Measurements from ENCODE around the gene CILP. TPM values are rescaled to one million over a fixed set of nuclear protein-coding genes. Genes with fewer than 3 reads are reported as not detected.
"Not testable (repeated sequence)": the region's sequence is repeated elsewhere in the genome, so short reads cannot be mapped to it uniquely, and the experiment has no call there.

CILP gene
- total and polyA plus RNA-seq, 5 donors, result 1.3 to 9.9 (median 3.2) TPM

DNA sequence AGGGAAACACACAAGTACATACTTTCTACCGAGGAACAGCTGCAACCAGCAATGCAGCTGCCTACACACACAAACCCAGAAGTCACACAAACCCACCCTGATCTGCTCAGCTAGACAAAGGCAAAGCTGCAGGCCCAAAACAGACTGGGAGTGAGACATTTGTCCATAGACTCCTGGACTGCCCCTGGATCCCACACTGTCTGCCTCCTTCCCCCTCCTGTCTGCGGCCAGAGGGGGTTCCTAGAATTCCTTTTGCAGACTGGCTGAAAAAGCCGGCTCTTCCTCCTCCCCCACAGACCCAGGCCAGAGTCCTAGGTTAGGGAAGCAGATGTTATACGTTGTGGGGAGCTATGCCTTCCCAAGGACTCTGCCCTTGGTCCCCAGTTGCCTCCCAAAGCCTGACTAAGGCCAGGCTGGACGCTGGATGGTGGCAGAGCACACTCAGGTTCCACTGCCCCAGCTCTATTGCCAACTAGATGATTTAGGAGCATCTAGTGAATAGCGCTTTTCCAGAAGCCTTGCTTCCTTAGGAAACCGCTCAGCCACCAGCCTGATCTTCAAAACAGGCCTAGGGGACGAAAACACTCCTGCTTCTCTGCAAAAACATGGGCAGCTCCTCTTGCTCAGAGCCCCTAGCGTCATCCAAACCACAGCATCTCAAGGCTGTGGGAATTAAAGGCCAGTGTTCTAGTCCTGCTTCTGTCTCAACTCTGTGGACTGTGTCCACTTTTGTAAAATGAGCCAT lies 37.4 kb upstream of the CILP start:
- Histone ChIP-seq H3K4me3 (ENCODE audit: low read length) (no peak overlapping the region), H3K4me1 (ENCODE audit: control insufficient read depth, insufficient read depth, low read length) (peaks cover 14% of the 10 kb centered on the region), H3K9me3 (ENCODE audit: control insufficient read depth, low read length) (no peaks in the 10 kb centered on the region), H3K27ac (ENCODE audit: low read length) (no peak overlapping the region), H3K27me3 (ENCODE audit: control insufficient read depth, insufficient read depth) (no peaks in the 10 kb centered on the region)
- 66% methylated on average over 9 of the region's 9 CpGs for WGBS
- no peak for DNase-seq
- no peak for ATAC-seq
- intact Hi-C loops (cut with DNase I), result no loop called here

DNA sequence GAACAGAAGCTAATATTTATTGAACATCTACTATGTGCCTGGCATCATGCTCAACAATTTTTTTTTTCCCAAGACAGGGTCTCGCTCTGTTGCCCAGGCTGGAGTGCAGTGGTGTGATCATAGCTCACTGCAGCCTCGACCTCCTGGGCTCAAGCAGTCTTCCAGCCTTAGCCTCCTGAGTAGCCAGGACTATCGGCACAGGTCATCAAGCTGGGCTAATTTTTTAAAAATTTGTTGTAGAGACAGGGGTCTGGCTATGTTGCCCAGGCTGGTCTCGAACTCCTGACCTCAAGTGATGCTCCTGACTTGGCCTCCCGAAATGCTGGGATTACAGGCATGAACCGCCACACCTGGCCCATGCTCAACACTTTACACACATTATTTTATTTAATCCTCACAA lies 35.7 kb upstream of the CILP start:
- Histone ChIP-seq H3K4me3 (ENCODE audit: low read length) (no peak overlapping the region), H3K4me1 (ENCODE audit: control insufficient read depth, insufficient read depth, low read length) (peaks cover 14% of the 10 kb centered on the region), H3K9me3 (ENCODE audit: control insufficient read depth, low read length) (no peaks in the 10 kb centered on the region), H3K27ac (ENCODE audit: low read length) (no peak overlapping the region), H3K27me3 (ENCODE audit: control insufficient read depth, insufficient read depth) (no peaks in the 10 kb centered on the region)
- intact Hi-C loops (cut with DNase I), result no loop called here
- ATAC-seq, result no peak
- 95% methylated on average over 6 of the region's 6 CpGs for WGBS
- DNase-seq, result no peak

GRCh38 chr15:65246026-65246714 lies 34.9 kb upstream of the CILP start:
- Histone ChIP-seq H3K9me3 (ENCODE audit: control insufficient read depth, low read length) (no peaks in the 10 kb centered on the region), H3K27ac (ENCODE audit: low read length) (peak overlapping the region; percentile 84), H3K4me1 (ENCODE audit: control insufficient read depth, insufficient read depth, low read length) (peaks cover 14% of the 10 kb centered on the region), H3K4me3 (ENCODE audit: low read length) (no peak overlapping the region), H3K27me3 (ENCODE audit: control insufficient read depth, insufficient read depth) (no peaks in the 10 kb centered on the region)
- ATAC-seq, result peak; percentile 49 to 54
- intact Hi-C loops (cut with DNase I), result no loop called here
- DNase-seq, result peak in 2 of 3 donors; percentile 61 to 62
- 58% methylated on average over 8 of the region's 8 CpGs for WGBS

DNA sequence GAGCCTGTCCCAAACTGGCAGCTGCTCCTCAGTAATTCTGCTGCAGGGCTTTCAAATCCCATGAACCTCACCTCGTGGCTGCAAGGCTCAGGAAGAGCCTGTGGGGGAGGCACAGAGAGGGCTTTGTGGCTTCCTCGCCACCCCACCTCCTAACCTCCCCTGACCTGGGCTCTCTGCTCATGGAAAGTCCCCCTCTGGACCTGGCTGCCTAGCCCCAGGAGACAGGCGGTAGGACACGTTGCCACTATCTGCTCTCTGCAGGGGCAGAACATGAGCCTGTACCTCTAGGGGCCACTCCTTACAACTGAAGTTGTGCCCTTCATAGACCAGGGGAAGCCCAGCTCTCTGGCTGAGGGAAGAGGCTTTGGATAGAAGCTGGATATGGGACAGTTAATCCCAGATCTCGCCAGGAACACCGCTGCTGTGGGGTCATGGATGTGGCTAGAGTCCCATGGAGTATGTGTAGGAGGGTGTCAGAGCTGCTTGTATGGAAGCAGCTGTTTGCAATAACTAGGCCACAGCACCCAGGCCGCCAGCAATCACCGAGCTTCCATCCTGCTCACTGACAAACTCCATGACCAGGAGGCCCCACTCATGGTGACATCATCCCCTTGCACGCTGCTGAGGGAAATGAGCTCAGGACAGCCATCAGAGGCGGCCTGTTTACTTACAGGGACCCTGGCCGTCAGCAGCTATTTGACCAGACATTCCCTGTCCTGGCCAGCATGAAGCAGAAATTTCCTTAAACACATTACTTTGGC lies 34.0 kb upstream of the CILP start:
- H3K27ac ChIP-seq (ENCODE audit: low read length), result peak overlapping the region; percentile 84
- no peaks in the 10 kb centered on the region for H3K27me3 ChIP-seq (ENCODE audit: control insufficient read depth, insufficient read depth)
- peaks cover 14% of the 10 kb centered on the region for H3K4me1 ChIP-seq (ENCODE audit: control insufficient read depth, insufficient read depth, low read length)
- no peak overlapping the region for H3K4me3 ChIP-seq (ENCODE audit: low read length)
- 41% methylated on average over 11 of the region's 11 CpGs for WGBS
- intact Hi-C loops (cut with DNase I), result no loop called here
- ATAC-seq (peak; percentile 92), DNase-seq (peak; percentile 85 to 90 (median 90))
- H3K9me3 ChIP-seq (ENCODE audit: control insufficient read depth, low read length), result no peaks in the 10 kb centered on the region

- intact Hi-C loops (cut with DNase I), result no loop called here
- Histone ChIP-seq H3K4me3 (ENCODE audit: low read length) (no peak overlapping the region), H3K27ac (ENCODE audit: low read length) (peak overlapping the region; percentile 84), H3K9me3 (ENCODE audit: control insufficient read depth, low read length) (no peaks in the 10 kb centered on the region), H3K27me3 (ENCODE audit: control insufficient read depth, insufficient read depth) (no peaks in the 10 kb centered on the region), H3K4me1 (ENCODE audit: control insufficient read depth, insufficient read depth, low read length) (peaks cover 14% of the 10 kb centered on the region)
- ATAC-seq (no peak), DNase-seq (no peak)
Observed at GRCh38 chr15:65244638-65245037, 33.4 kb upstream of the CILP start.

DNA sequence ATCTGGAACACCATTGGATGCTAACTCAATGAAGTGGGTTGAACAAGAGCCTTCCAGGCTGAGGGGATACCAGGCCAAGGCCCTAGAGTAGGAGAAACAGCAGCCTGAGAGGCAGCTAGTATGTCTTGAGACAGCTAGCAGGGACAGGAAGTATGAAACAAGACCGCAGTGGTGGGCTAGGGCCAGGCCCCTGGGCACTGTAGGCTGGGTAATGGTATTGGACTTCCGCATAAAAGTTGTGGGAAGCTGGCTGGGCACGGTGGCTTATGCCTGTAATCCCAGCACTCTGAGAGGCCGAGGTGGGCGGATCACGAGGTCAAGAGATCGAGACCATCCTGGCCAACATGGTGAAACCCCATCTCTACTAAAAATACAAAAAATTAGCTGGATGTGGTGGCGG lies 25.2 kb upstream of the CILP start:
- DNase-seq, result peak in 1 of 3 donors; percentile 59
- not testable (repeated sequence) for H3K27ac ChIP-seq (ENCODE audit: low read length)
- 91% methylated on average over 8 of the region's 8 CpGs for WGBS

DNA sequence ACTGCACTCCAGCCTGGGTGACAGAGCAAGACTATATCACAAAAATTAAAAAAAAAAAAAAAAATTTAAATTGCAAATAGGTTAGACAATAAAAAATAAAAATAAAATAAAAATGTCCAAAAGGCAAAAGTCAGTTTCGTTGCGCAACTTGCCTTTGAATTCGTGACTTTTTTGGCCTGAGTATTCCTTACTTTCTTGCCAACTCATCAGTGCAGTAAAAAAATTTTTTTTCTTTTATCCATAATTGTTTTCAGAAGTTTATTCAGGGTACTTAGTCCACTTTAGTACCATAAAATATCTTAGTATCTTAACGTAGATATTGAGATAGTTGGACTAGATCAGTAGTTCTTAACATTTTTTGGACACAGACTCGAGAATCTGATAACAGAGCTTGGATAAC lies 22.4 kb upstream of the CILP start:
- WGBS, result 63% methylated on average over 5 of the region's 5 CpGs
- no peak for DNase-seq
- no peaks in the 10 kb centered on the region for H3K4me1 ChIP-seq (ENCODE audit: control insufficient read depth, insufficient read depth, low read length)
- no peak for ATAC-seq
- no peak overlapping the region for H3K27ac ChIP-seq (ENCODE audit: low read length)
- intact Hi-C loops (cut with DNase I), result no loop called here
- no peaks in the 10 kb centered on the region for H3K9me3 ChIP-seq (ENCODE audit: control insufficient read depth, low read length)
- H3K27me3 ChIP-seq (ENCODE audit: control insufficient read depth, insufficient read depth), result no peaks in the 10 kb centered on the region
- no peak overlapping the region for H3K4me3 ChIP-seq (ENCODE audit: low read length)

More for the DNA sequence above, 25.2 kb upstream of the CILP start:
- H3K27me3 ChIP-seq (ENCODE audit: control insufficient read depth, insufficient read depth); H3K9me3 ChIP-seq (ENCODE audit: control insufficient read depth, low read length); intact Hi-C loops (cut with DNase I); H3K4me3 ChIP-seq (ENCODE audit: low read length); H3K4me1 ChIP-seq (ENCODE audit: control insufficient read depth, insufficient read depth, low read length); ATAC-seq: not testable (repeated sequence)

- H3K27ac ChIP-seq (ENCODE audit: low read length), result no peak overlapping the region
- no peaks in the 10 kb centered on the region for H3K9me3 ChIP-seq (ENCODE audit: control insufficient read depth, low read length)
- ATAC-seq, result no peak
- H3K27me3 ChIP-seq (ENCODE audit: control insufficient read depth, insufficient read depth), result no peaks in the 10 kb centered on the region
- no peak for DNase-seq
- H3K4me1 ChIP-seq (ENCODE audit: control insufficient read depth, insufficient read depth, low read length), result no peaks in the 10 kb centered on the region
- WGBS, result 90% methylated on average over 3 of the region's 3 CpGs
- H3K4me3 ChIP-seq (ENCODE audit: low read length), result no peak overlapping the region
- intact Hi-C loops (cut with DNase I), result no loop called here
Observed at GRCh38 chr15:65232520-65232919, 21.2 kb upstream of the CILP start.

DNA sequence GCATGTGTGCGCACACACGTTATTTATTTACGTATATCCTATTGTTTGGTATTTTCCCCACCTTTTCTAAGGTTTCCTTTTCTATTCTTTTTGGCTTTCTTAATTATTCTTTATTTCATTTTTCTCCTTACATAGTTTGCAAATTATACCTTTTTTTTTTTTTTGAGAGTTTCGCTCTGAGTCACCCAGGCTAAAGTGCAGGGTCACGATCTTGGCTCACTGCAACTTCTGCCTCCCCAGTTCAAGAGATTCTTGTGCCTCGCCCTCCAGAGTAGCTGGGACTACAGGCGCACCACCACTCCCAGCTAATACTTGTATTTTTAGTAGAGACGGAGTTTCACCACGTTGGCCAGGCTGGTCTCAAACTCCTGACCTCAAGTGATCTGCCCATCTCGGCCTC lies 20.0 kb upstream of the CILP start:
- intact Hi-C loops (cut with DNase I), result no loop called here
- H3K27ac ChIP-seq (ENCODE audit: low read length), result no peak overlapping the region
- H3K4me1 ChIP-seq (ENCODE audit: control insufficient read depth, insufficient read depth, low read length), result no peaks in the 10 kb centered on the region
- ATAC-seq, result no peak
- 93% methylated on average over 10 of the region's 10 CpGs for WGBS
- no peaks in the 10 kb centered on the region for H3K9me3 ChIP-seq (ENCODE audit: control insufficient read depth, low read length)
- no peak for DNase-seq
- no peaks in the 10 kb centered on the region for H3K27me3 ChIP-seq (ENCODE audit: control insufficient read depth, insufficient read depth)
- H3K4me3 ChIP-seq (ENCODE audit: low read length), result no peak overlapping the region

DNA sequence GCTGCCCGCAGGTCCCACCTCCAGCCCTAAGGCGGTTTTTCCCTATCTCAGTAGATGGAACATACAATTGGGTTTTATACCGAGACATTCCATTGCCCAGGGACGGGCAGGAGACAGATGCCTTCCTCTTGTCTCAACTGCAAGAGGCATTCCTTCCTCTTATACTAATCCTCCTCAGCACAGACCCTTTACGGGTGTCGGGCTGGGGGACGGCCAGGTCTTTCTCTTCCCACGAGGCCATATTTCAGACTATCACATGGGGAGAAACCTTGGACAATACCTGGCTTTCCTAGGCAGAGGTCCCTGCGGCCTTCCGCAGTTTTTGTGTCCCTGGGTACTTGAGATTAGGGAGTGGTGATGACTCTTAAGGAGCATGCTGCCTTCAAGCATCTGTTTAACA lies 15.6 kb upstream of the CILP start:
- H3K4me1 ChIP-seq (ENCODE audit: control insufficient read depth, insufficient read depth, low read length); H3K4me3 ChIP-seq (ENCODE audit: low read length); H3K27me3 ChIP-seq (ENCODE audit: control insufficient read depth, insufficient read depth); intact Hi-C loops (cut with DNase I); ATAC-seq; DNase-seq; H3K9me3 ChIP-seq (ENCODE audit: control insufficient read depth, low read length); H3K27ac ChIP-seq (ENCODE audit: low read length): not testable (repeated sequence)
- 79% methylated on average over 4 of the region's 10 CpGs for WGBS

DNA sequence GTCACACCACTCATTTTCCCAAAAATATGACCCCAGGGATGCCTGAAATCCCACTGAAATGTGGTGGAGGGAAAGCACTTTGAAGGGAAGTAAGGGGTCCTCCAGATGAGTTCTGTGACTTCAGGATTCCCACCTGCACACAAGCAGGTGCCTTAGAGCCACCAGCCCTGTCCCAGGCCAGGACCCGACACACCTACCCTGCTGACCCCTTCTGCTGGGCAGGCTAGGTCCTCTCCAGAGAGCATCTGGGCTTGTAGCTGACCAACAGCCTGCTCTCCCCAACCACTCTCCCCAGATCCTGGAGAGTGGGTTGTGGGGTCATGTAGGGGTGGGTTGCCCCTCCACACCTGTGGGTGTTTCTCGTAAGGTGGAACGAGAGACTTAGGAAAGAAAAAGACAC lies 14.9 kb upstream of the CILP start:
- H3K4me3 ChIP-seq (ENCODE audit: low read length), result no peak overlapping the region
- WGBS, result 96% methylated on average over 3 of the region's 3 CpGs
- no peaks in the 10 kb centered on the region for H3K4me1 ChIP-seq (ENCODE audit: control insufficient read depth, insufficient read depth, low read length)
- intact Hi-C loops (cut with DNase I), result no loop called here
- H3K9me3 ChIP-seq (ENCODE audit: control insufficient read depth, low read length), result no peaks in the 10 kb centered on the region
- no peak overlapping the region for H3K27ac ChIP-seq (ENCODE audit: low read length)
- ATAC-seq, result no peak
- H3K27me3 ChIP-seq (ENCODE audit: control insufficient read depth, insufficient read depth), result no peaks in the 10 kb centered on the region
- no peak for DNase-seq

All from right cardiac atrium (tissue), 5 donors.